ENCODE data around the gene ADGRL2.

Gene ADGRL2

DNA sequence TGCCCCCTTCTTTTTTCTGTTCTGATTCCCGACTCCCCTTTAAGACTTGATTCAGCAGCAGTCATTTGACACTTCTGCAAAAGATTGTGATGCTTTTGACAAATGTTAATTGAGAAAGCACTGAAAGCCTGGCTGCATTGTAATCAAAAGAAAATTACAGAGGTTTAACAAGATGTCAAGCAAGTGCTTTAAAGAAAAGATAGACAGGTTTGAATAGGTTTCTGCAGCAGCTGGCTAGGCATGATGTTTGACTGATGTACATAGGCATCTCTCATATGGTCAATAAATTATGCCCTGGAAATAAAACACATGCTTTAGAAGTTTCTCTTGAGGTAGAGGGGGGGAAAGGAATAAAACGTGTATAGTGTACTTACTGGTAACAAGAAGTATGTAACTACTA lies 147.8 kb downstream of the ADGRL2 start:
- Histone ChIP-seq H3K36me3 (ENCODE audit: control insufficient read depth in 2 of 2, insufficient read depth in 2 of 2, low read length in 2 of 2) (peaks cover 0 to 3% of the 10 kb centered on the region in 2 donors), H3K27me3 (ENCODE audit: control insufficient read depth in 1 of 2, insufficient read depth in 2 of 2, low read length in 2 of 2) (no peaks in the 10 kb centered on the region), H3K9ac (ENCODE audit: low read length in 2 of 2) (no peak overlapping the region), H3K4me1 (ENCODE audit: control insufficient read depth, insufficient read depth, low read length) (peaks cover 4% of the 10 kb centered on the region), H3K27ac (ENCODE audit: low read length) (no peak overlapping the region), H3K9me3 (ENCODE audit: control insufficient read depth in 2 of 2, low read length in 2 of 2) (no peaks in the 10 kb centered on the region), H3K4me3 (ENCODE audit: low read length in 2 of 2) (no peak overlapping the region)

DNA sequence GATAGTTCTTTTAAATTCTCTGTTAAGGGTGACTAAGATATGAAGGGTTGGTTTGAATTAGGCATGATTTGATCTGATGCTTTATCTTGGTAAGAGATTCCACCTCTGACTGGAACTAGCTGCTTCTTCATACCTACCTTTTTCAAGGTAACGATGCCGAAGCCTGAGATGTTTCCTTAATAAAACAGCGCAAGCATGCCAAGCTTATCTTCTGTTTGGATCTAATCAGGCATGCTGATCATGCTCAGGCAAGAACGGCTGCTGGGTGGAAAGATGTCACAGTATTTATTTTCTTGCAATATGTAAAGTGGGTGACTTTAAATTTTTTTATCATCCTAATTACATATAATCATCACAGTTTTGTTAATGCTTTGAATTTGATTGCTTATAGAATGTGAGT lies 148.7 kb downstream of the ADGRL2 start:
- H3K36me3 ChIP-seq (ENCODE audit: control insufficient read depth in 2 of 2, insufficient read depth in 2 of 2, low read length in 2 of 2) = peaks cover 0 to 3% of the 10 kb centered on the region in 2 donors
- H3K4me3 ChIP-seq (ENCODE audit: low read length in 2 of 2) = no peak overlapping the region
- no peaks in the 10 kb centered on the region for H3K9me3 ChIP-seq (ENCODE audit: control insufficient read depth in 2 of 2, low read length in 2 of 2)
- peaks cover 4% of the 10 kb centered on the region for H3K4me1 ChIP-seq (ENCODE audit: control insufficient read depth, insufficient read depth, low read length)
- no peak overlapping the region for H3K27ac ChIP-seq (ENCODE audit: low read length)
- H3K9ac ChIP-seq (ENCODE audit: low read length in 2 of 2) = no peak overlapping the region
- H3K27me3 ChIP-seq (ENCODE audit: control insufficient read depth in 1 of 2, insufficient read depth in 2 of 2, low read length in 2 of 2) = no peaks in the 10 kb centered on the region

DNA sequence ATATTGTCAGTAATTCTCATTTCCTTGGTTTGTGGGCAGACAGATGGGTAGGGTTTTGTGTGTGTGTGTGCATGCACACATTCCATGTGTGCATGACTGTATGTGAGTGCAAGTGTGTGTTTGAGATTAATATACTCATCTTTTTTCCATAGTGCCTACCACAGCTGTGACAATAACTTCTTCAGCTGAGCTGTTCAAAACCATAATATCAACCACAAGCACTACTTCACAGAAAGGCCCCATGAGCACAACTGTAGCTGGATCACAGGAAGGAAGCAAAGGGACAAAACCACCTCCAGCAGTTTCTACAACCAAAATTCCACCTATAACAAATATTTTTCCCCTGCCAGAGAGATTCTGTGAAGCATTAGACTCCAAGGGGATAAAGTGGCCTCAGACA lies 149.3 kb downstream of the ADGRL2 start:
- Histone ChIP-seq H3K9ac (ENCODE audit: low read length in 2 of 2) (no peak overlapping the region), H3K4me1 (ENCODE audit: control insufficient read depth, insufficient read depth, low read length) (peaks cover 4% of the 10 kb centered on the region), H3K27me3 (ENCODE audit: control insufficient read depth in 1 of 2, insufficient read depth in 2 of 2, low read length in 2 of 2) (no peaks in the 10 kb centered on the region), H3K9me3 (ENCODE audit: control insufficient read depth in 2 of 2, low read length in 2 of 2) (no peaks in the 10 kb centered on the region), H3K4me3 (ENCODE audit: low read length in 2 of 2) (no peak overlapping the region), H3K27ac (ENCODE audit: low read length) (no peak overlapping the region), H3K36me3 (ENCODE audit: control insufficient read depth in 2 of 2, insufficient read depth in 2 of 2, low read length in 2 of 2) (peaks cover 0 to 3% of the 10 kb centered on the region in 2 donors)

DNA sequence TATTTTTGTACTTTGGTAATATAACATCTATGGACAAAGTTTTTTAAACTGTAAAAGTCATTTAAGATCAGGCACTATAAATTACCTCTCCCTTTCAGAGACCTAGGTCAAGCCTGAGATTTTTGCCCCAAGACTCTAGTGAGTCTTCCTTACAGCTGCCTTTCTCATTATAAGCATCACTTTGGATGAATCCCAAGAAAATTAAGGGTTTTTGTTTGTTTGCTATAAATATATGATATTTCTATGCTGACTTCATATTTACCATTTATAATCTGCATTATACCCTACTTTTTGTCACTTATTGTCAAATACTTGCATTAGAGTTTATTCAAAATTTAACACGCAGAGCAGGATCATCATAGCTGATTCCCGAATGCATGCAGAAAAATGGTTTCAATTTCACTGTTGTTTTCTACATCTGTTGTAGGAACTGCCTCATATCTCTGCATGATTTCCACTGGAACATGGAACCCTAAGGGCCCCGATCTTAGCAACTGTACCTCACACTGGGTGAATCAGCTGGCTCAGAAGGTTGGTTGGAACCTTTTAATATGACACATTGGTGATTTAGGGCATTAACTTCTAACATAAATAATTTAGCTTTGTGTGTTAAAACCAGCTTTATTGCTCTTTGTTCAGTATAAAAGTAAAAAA lies 150.0 kb downstream of the ADGRL2 start:
- peaks cover 4% of the 10 kb centered on the region for H3K4me1 ChIP-seq (ENCODE audit: control insufficient read depth, insufficient read depth, low read length)
- H3K4me3 ChIP-seq (ENCODE audit: low read length in 2 of 2) = no peak overlapping the region
- H3K27me3 ChIP-seq (ENCODE audit: control insufficient read depth in 1 of 2, insufficient read depth in 2 of 2, low read length in 2 of 2) = no peaks in the 10 kb centered on the region
- no peak overlapping the region for H3K27ac ChIP-seq (ENCODE audit: low read length)
- no peak overlapping the region for H3K9ac ChIP-seq (ENCODE audit: low read length in 2 of 2)
- peaks cover 0 to 3% of the 10 kb centered on the region in 2 donors for H3K36me3 ChIP-seq (ENCODE audit: control insufficient read depth in 2 of 2, insufficient read depth in 2 of 2, low read length in 2 of 2)
- H3K9me3 ChIP-seq (ENCODE audit: control insufficient read depth in 2 of 2, low read length in 2 of 2) = no peaks in the 10 kb centered on the region

DNA sequence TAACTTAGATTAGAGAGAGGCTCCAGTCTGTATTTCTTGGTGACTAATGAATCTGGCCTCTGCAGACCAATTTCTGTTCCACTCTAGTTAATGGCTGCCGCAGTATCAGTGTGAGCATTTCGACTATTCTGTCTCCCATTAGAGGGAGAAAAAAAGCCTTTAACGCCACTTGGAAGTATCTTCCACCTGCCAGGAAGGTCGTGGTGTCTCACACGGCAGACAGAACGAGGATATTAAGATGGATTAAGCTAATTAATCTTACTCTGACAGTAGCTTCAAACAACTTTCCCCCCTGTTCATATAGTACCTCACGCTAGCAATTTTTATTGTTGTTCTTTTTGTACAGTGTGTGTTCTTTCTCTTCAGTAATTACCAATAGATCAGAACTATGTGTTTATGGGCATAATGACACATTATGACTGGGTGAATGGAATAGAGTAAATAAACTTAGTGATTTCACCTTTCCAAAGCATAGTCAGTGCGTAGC lies 153.8 kb downstream of the ADGRL2 start:
- Histone ChIP-seq H3K9ac (ENCODE audit: low read length in 2 of 2) (no peak overlapping the region), H3K27ac (ENCODE audit: low read length) (no peak overlapping the region), H3K9me3 (ENCODE audit: control insufficient read depth in 2 of 2, low read length in 2 of 2) (no peaks in the 10 kb centered on the region), H3K4me1 (ENCODE audit: control insufficient read depth, insufficient read depth, low read length) (peaks cover 4% of the 10 kb centered on the region), H3K36me3 (ENCODE audit: control insufficient read depth in 2 of 2, insufficient read depth in 2 of 2, low read length in 2 of 2) (peaks cover 0 to 3% of the 10 kb centered on the region in 2 donors), H3K4me3 (ENCODE audit: low read length in 2 of 2) (peak overlapping the region in 1 of 2 donors; percentile 28), H3K27me3 (ENCODE audit: control insufficient read depth in 1 of 2, insufficient read depth in 2 of 2, low read length in 2 of 2) (no peaks in the 10 kb centered on the region)

DNA sequence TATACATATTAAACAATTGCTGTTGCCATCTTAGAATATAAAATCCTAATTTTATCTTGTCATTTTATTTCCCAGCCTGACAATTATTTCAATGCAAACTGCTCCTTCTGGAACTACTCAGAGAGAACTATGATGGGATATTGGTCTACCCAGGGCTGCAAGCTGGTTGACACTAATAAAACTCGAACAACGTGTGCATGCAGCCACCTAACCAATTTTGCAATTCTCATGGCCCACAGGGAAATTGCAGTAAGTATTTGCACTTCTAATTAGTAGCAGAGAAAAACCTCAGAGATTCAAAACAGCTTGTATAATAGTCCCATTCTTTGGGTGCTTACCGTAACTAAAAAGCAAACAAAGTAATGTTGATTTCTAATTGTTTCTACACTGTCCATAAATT lies 167.2 kb downstream of the ADGRL2 start:
- H3K4me1 ChIP-seq (ENCODE audit: control insufficient read depth, insufficient read depth, low read length) = no peaks in the 10 kb centered on the region
- H3K9me3 ChIP-seq (ENCODE audit: control insufficient read depth in 2 of 2, low read length in 2 of 2) = no peaks in the 10 kb centered on the region
- no peak overlapping the region for H3K9ac ChIP-seq (ENCODE audit: low read length in 2 of 2)
- peaks cover 7 to 14% of the 10 kb centered on the region in 2 donors for H3K36me3 ChIP-seq (ENCODE audit: control insufficient read depth in 2 of 2, insufficient read depth in 2 of 2, low read length in 2 of 2)
- H3K27ac ChIP-seq (ENCODE audit: low read length) = no peak overlapping the region
- no peaks in the 10 kb centered on the region for H3K27me3 ChIP-seq (ENCODE audit: control insufficient read depth in 1 of 2, insufficient read depth in 2 of 2, low read length in 2 of 2)
- H3K4me3 ChIP-seq (ENCODE audit: low read length in 2 of 2) = no peak overlapping the region

DNA sequence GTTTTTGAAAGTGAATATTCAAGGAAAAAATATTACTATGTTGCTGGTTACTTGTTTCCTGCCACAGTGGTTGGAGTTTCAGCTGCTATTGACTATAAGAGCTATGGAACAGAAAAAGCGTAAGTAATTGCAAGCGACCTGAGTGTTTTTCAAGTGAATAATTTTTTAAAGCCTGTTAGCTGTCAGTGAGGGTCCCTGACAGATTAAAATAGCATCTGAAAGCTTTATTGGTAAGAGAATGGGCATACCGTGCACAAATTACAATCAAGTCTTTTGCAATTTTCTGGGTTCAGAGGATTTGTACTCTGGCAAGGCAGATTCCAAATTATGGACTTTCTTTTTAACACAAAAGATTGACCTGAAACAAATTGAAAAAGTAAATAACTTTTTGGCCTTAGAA lies 169.7 kb downstream of the ADGRL2 start:
- no peak overlapping the region for H3K4me3 ChIP-seq (ENCODE audit: low read length in 2 of 2)
- no peaks in the 10 kb centered on the region for H3K9me3 ChIP-seq (ENCODE audit: control insufficient read depth in 2 of 2, low read length in 2 of 2)
- no peaks in the 10 kb centered on the region for H3K27me3 ChIP-seq (ENCODE audit: control insufficient read depth in 1 of 2, insufficient read depth in 2 of 2, low read length in 2 of 2)
- no peak overlapping the region for H3K27ac ChIP-seq (ENCODE audit: low read length)
- H3K9ac ChIP-seq (ENCODE audit: low read length in 2 of 2) = no peak overlapping the region
- no peaks in the 10 kb centered on the region for H3K4me1 ChIP-seq (ENCODE audit: control insufficient read depth, insufficient read depth, low read length)
- peaks cover 11 to 17% of the 10 kb centered on the region in 2 donors for H3K36me3 ChIP-seq (ENCODE audit: control insufficient read depth in 2 of 2, insufficient read depth in 2 of 2, low read length in 2 of 2)

DNA sequence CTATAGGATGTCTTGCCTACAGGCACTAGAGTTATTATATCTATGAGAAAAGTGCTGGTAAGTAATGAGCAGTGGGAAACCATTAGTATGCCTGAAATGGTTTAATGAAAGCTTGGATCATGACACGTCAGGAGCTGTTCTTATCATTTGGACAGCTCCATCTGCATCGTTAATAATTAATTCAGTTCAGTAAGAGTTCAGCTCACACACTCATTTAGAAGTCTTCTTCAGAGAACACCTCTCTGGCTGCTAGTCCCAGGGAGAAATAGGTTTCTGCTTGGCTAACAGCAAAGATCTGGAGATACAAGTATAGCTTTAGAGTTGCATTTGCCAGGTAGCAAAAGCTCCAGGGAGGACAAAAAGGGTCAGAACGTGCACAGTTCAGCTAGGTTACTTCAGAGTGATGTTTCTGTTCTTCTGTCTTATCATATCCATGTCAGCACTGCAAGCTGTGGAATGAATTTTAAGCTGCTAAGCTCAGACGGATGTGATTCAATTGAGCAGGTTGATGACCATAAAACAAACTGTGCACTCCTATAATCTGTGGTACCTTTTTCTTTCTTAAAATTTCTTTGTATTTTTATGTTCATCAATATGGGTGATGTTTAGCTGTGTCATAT lies 173.6 kb downstream of the ADGRL2 start:
- no peaks in the 10 kb centered on the region for H3K4me1 ChIP-seq (ENCODE audit: control insufficient read depth, insufficient read depth, low read length)
- no peak overlapping the region for H3K9ac ChIP-seq (ENCODE audit: low read length in 2 of 2)
- no peaks in the 10 kb centered on the region for H3K9me3 ChIP-seq (ENCODE audit: control insufficient read depth in 2 of 2, low read length in 2 of 2)
- H3K36me3 ChIP-seq (ENCODE audit: control insufficient read depth in 2 of 2, insufficient read depth in 2 of 2, low read length in 2 of 2) = peaks cover 3 to 4% of the 10 kb centered on the region in 2 donors
- H3K4me3 ChIP-seq (ENCODE audit: low read length in 2 of 2) = no peak overlapping the region
- no peaks in the 10 kb centered on the region for H3K27me3 ChIP-seq (ENCODE audit: control insufficient read depth in 1 of 2, insufficient read depth in 2 of 2, low read length in 2 of 2)
- no peak overlapping the region for H3K27ac ChIP-seq (ENCODE audit: low read length)

DNA sequence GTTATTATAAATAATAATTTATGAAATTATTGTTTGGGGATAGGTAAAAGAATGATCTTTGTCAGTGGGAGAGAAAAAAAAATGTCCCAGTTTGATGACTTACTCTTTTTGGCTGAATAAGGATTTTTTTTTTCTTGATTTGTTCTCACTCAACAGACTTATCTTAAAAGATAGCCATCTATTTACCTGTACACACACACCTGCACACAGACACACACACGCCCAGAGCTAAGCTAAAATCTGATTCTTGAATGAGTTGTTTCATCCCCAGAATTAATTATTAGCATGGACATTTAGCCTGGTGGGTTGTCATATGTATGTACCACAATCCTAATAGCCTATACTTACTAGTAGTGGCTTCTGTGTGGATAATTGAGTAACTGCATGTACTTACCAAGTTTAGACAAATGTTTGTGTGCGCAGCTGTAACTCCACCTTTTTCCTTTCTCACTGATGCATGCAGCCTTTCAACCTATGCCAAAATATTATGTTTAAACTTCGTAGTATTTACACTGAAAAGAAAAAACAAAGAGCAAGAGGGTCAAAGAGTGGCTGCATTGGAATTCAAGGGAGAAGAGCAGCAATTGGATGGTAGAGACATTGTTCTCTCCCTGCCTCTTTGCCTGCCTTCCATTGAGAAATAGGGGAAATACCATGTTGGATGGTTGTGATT lies 174.3 kb downstream of the ADGRL2 start:
- no peak overlapping the region for H3K27ac ChIP-seq (ENCODE audit: low read length)
- H3K4me1 ChIP-seq (ENCODE audit: control insufficient read depth, insufficient read depth, low read length) = no peaks in the 10 kb centered on the region
- no peak overlapping the region for H3K4me3 ChIP-seq (ENCODE audit: low read length in 2 of 2)
- H3K36me3 ChIP-seq (ENCODE audit: control insufficient read depth in 2 of 2, insufficient read depth in 2 of 2, low read length in 2 of 2) = peaks cover 3 to 4% of the 10 kb centered on the region in 2 donors
- H3K27me3 ChIP-seq (ENCODE audit: control insufficient read depth in 1 of 2, insufficient read depth in 2 of 2, low read length in 2 of 2) = no peaks in the 10 kb centered on the region
- no peaks in the 10 kb centered on the region for H3K9me3 ChIP-seq (ENCODE audit: control insufficient read depth in 2 of 2, low read length in 2 of 2)
- no peak overlapping the region for H3K9ac ChIP-seq (ENCODE audit: low read length in 2 of 2)

DNA sequence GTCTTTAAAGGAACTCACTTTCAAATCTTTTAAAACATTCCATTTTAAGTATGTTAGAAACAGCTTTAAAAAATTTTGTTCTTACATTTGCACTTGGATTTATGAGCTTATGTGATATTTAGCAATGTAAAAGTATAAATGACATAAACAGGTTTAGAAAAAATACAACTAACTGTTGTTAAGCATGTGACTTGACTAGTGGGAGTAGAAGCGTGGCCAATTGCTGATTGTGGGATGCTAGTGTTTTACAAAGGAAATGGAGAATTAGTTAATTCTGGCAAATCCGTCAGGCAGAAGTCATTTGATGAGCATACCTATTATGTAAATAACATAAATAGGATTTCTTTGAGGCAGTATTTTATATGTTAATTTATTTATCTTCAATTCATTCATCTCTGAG lies 175.8 kb downstream of the ADGRL2 start:
- Histone ChIP-seq H3K9me3 (ENCODE audit: control insufficient read depth in 2 of 2, low read length in 2 of 2) (no peaks in the 10 kb centered on the region), H3K36me3 (ENCODE audit: control insufficient read depth in 2 of 2, insufficient read depth in 2 of 2, low read length in 2 of 2) (peaks cover 3 to 6% of the 10 kb centered on the region in 2 donors), H3K4me1 (ENCODE audit: control insufficient read depth, insufficient read depth, low read length) (no peaks in the 10 kb centered on the region)

DNA sequence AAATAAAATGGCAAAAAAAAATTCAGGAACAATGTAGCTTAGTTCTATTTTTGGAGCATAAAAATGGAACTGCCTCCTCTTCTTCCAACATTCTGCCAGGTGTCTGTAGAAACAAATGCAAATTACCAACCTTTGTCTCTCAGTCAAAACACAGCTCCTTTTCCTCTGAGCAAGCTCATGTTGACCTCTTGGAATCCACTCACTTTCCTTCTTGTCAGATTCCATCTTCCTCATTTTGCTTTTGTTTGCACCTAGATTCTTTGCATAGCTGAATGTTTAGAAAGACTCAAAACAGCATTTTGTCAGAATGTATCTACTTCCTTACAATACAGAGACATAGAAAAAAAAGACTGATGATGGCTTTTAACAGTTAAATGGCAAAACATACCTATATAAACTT lies 178.2 kb downstream of the ADGRL2 start:
- H3K4me1 ChIP-seq (ENCODE audit: control insufficient read depth, insufficient read depth, low read length) = no peaks in the 10 kb centered on the region
- no peak overlapping the region for H3K9ac ChIP-seq (ENCODE audit: low read length in 2 of 2)
- no peak overlapping the region for H3K4me3 ChIP-seq (ENCODE audit: low read length in 2 of 2)
- no peak overlapping the region for H3K27ac ChIP-seq (ENCODE audit: low read length)
- H3K9me3 ChIP-seq (ENCODE audit: control insufficient read depth in 2 of 2, low read length in 2 of 2) = no peaks in the 10 kb centered on the region
- H3K36me3 ChIP-seq (ENCODE audit: control insufficient read depth in 2 of 2, insufficient read depth in 2 of 2, low read length in 2 of 2) = peaks cover 3 to 8% of the 10 kb centered on the region in 2 donors
- H3K27me3 ChIP-seq (ENCODE audit: control insufficient read depth in 1 of 2, insufficient read depth in 2 of 2, low read length in 2 of 2) = no peaks in the 10 kb centered on the region

More for the DNA sequence above, 175.8 kb downstream of the ADGRL2 start:
- Histone ChIP-seq H3K9ac (ENCODE audit: low read length in 2 of 2) (no peak overlapping the region), H3K4me3 (ENCODE audit: low read length in 2 of 2) (no peak overlapping the region), H3K27ac (ENCODE audit: low read length) (no peak overlapping the region), H3K27me3 (ENCODE audit: control insufficient read depth in 1 of 2, insufficient read depth in 2 of 2, low read length in 2 of 2) (no peaks in the 10 kb centered on the region)

All from stomach smooth muscle (tissue), 2 donors.